SK-N-MC (cell line): ENCODE results near the gene RPLP2.
A peak's percentile ranks its signal among the peaks of the same experiment; 100 is the strongest.

ENCODE experiments used
- DNase-seq: peaks from one replicate; pipeline ENCODE4 v3.0.0-alpha.2; 2011; ENCODE audit warnings: low read depth, low spot score
- H3K27ac ChIP-seq: fragments of 200-600 bp; sonication (generic); 2 replicates; pipeline ENCODE4 v1.5.1; 2016; ENCODE audit warnings: mixed run types
- H3K36me3 ChIP-seq: fragments of 200-600 bp; sonication (generic); 2 replicates; pipeline ENCODE4 v1.6.1; 2017; ENCODE audit warnings: antibody characterized with exemption, low read length, mixed read lengths; ENCODE audit not compliant: insufficient read depth
- H3K4me3 ChIP-seq: fragments of 200-600 bp; sonication (generic); 2 replicates; pipeline ENCODE4 v1.5.1; 2016
- H3K9ac ChIP-seq: fragments of 200-600 bp; sonication (generic); 2 replicates; pipeline ENCODE4 v1.8.0; 2017; ENCODE audit warnings: mixed run types, mixed read lengths; ENCODE audit not compliant: insufficient read length
- H3K9me3 ChIP-seq: fragments of 200-600 bp; sonication (generic); 2 replicates; pipeline ENCODE4 v1.6.1; 2017; ENCODE audit warnings: low read depth, mild to moderate bottlenecking, antibody characterized with exemption, low read length, moderate library complexity, mixed read lengths
- EZH2 ChIP-seq: fragments of 200-600 bp; sonication (generic); IDR thresholded peaks from one replicate; pipeline ENCODE4 v1.6.1; 2017; ENCODE audit warnings: antibody characterized with exemption
- FOXP2 ChIP-seq: optimal IDR thresholded peaks from 2 replicates; pipeline ENCODE3; 2011; ENCODE audit warnings: mild to moderate bottlenecking, moderate library complexity; ENCODE audit not compliant: insufficient read depth; ENCODE audit errors: extremely low read length, control extremely low read depth
- POLR2AphosphoS5 ChIP-seq: IDR thresholded peaks from 2 replicates; pipeline ENCODE4 v1.6.1; 2012; ENCODE audit warnings: mild to moderate bottlenecking, low read depth, low read length, borderline replicate concordance

RPLP2 gene

GRCh38 chr11:828506-829175 is 18.9 kb downstream of the RPLP2 start:
- Histone ChIP-seq H3K27ac (no peak overlapping the region), H3K4me3 (peak overlapping the region; percentile 86), H3K9ac (no peak overlapping the region), H3K9me3 (no peaks in the 10 kb centered on the region), H3K36me3 (no peaks in the 10 kb centered on the region; the same call in 1 of the 2 replicates)
- no peak for DNase-seq
- TF ChIP-seq FOXP2, result no peak
- TF ChIP-seq POLR2AphosphoS5, result no peak

- TF ChIP-seq POLR2AphosphoS5, result no peak
- no peak for TF ChIP-seq EZH2
- no peak for TF ChIP-seq FOXP2
- Histone ChIP-seq H3K36me3 (no peaks in the 10 kb centered on the region; the same call in 1 of the 2 replicates), H3K9ac (no peak overlapping the region), H3K27ac (no peak overlapping the region), H3K9me3 (no peaks in the 10 kb centered on the region), H3K4me3 (peak overlapping the region; percentile 86)
- no peak for DNase-seq
Measured at GRCh38 chr11:829176-829846, 19.5 kb downstream of the RPLP2 start.

- no peak for DNase-seq
- H3K9ac ChIP-seq, result no peak overlapping the region
- TF ChIP-seq POLR2AphosphoS5 (peak; percentile 49; the same call in 1 of the 2 replicates), FOXP2 (no peak), EZH2 (no peak)
- no peaks in the 10 kb centered on the region for H3K9me3 ChIP-seq
- H3K4me3 ChIP-seq, result peak overlapping the region; percentile 86
- H3K36me3 ChIP-seq, result no peaks in the 10 kb centered on the region
- H3K27ac ChIP-seq, result no peak overlapping the region
Measured at GRCh38 chr11:829847-830294, 20.1 kb downstream of the RPLP2 start.

GRCh38 chr11:830295-831117 is 20.7 kb downstream of the RPLP2 start:
- no peaks in the 10 kb centered on the region for H3K36me3 ChIP-seq
- no peak overlapping the region for H3K9ac ChIP-seq
- H3K9me3 ChIP-seq, result no peaks in the 10 kb centered on the region
- TF ChIP-seq EZH2 (no peak), POLR2AphosphoS5 (peak; percentile 60; the same call in 1 of the 2 replicates), FOXP2 (no peak)
- no peak for DNase-seq
- H3K4me3 ChIP-seq, result peak overlapping the region; percentile 86
- H3K27ac ChIP-seq, result no peak overlapping the region

- peak overlapping the region; percentile 86 for H3K4me3 ChIP-seq
- H3K27ac ChIP-seq, result no peak overlapping the region
- TF ChIP-seq POLR2AphosphoS5, result no peak
- no peak for TF ChIP-seq EZH2
- no peak for TF ChIP-seq FOXP2
- DNase-seq, result no peak
- H3K9ac ChIP-seq, result no peak overlapping the region
- H3K36me3 ChIP-seq, result no peaks in the 10 kb centered on the region
- H3K9me3 ChIP-seq, result no peaks in the 10 kb centered on the region
Measured at GRCh38 chr11:831118-831864, 21.5 kb downstream of the RPLP2 start.

GRCh38 chr11:831961-832528 is 22.3 kb downstream of the RPLP2 start:
- no peak for DNase-seq
- Histone ChIP-seq H3K27ac (no peak overlapping the region), H3K36me3 (peaks cover 4% of the 10 kb centered on the region; the same call in 1 of the 2 replicates), H3K4me3 (peak overlapping the region; percentile 84), H3K9ac (peak overlapping the region; percentile 57), H3K9me3 (no peaks in the 10 kb centered on the region)
- no peak for TF ChIP-seq EZH2
- TF ChIP-seq FOXP2, result no peak
- no peak for TF ChIP-seq POLR2AphosphoS5

- no peaks in the 10 kb centered on the region for H3K9me3 ChIP-seq
- H3K4me3 ChIP-seq, result peak within 1 kb of the TSS; percentile 84
- peaks cover 10% of the 10 kb centered on the region; the same call in 1 of the 2 replicates for H3K36me3 ChIP-seq
- H3K27ac ChIP-seq, result no peak within 1 kb of the TSS
- no peak for DNase-seq
- H3K9ac ChIP-seq, result peak within 1 kb of the TSS; percentile 67
- TF ChIP-seq FOXP2 (no peak), POLR2AphosphoS5 (peak; percentile 60; the same call in 1 of the 2 replicates)
Measured at GRCh38 chr11:832529-833113, 22.9 kb downstream of the RPLP2 start, which contains the start of gene CD151. CD151 (plus strand) TSS chr11:832952; CDS start chr11:836070, 3,118 bp downstream.
